ENCODE data around the gene PUS7. TPM values are rescaled to one million over a fixed set of nuclear protein-coding genes. Genes with fewer than 3 reads are reported as not detected.

The PUS7 gene
- polyA plus RNA-seq (2012; rRNA removed) = 18.8 and 22.6 TPM in 2 replicates
- 23.2 and 24.3 TPM in 2 replicates for polyA plus RNA-seq (2012; cell fraction: cytosol; rRNA removed)
- polyA plus RNA-seq (2012; cell fraction: nucleus; rRNA removed) = 30.1 and 38.2 TPM in 2 replicates

DNA sequence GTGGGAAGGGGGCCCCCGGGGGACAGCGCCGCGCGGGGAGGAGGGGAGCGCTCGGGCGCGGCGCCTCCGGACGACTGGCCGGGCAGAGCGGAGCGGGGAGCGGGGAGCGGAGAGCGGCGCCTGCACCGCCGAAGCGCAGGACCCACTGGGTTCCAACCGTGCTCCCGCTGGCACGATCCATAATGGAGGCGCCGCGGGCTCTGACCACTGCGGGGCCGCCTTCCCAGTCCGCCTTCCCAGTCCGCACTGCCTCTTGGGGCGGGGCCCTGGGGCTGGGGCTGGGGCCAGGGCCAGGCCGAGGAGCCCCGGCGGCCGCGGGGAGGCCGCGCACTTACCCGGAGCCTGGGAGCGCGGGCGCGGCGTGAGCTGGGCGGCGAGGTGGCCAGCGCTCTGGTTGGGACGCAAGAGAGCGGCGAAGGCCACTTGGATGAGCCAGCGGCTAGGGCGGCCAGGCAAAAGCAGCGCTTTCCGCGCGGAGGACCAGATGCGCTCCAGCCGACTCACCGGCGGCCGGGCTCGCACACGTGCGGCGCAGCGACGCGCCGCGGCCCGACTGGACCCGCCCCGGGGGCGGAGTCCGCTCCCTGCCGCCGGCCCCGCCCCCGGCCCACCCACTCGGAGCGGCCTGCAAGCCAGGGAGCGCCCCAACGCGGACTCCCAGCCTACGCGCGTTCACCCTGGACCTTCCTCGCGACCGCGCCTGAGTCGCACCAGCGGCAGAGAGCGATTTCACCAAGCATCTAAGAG lies at the start of gene PUS7:
TSS of gene PUS7 (minus strand) at position 555 of the 747 bp plus-strand sequence. CDS start 13,759 bp downstream, outside the sequence.
- peaks cover 3 to 5% of the 10 kb centered on the region in 2 experiments; a peak in 1 of 4 replicates for H3K4me1 ChIP-seq (ENCODE audit: control insufficient read depth in 1 of 2, insufficient read depth in 2 of 2, low read depth in 1 of 2, low read length in 1 of 2)
- no peaks in the 10 kb centered on the region for H3K9me3 ChIP-seq
- H3K27me3 ChIP-seq (ENCODE audit: insufficient read depth) = no peaks in the 10 kb centered on the region
- ChIA-PET POLR2A (interaction anchor here (1.3 kb wide), 1 partner anchor 10 kb away, joined by 5 read pairs; the partner anchor contains the start of gene RINT1), CTCF (interaction anchor here (1.0 kb wide), 1 partner anchor 8 kb away, joined by 3 read pairs; no protein-coding TSS in a partner anchor)
- peak within 1 kb of the TSS; percentile 95 for H2AFZ ChIP-seq (ENCODE audit: low read depth)
- no peaks in the 10 kb centered on the region for H3K9me2 ChIP-seq
- peak within 1 kb of the TSS; percentile 79 to 81 for H3K27ac ChIP-seq (ENCODE audit: low read depth in 2 of 2, low read length in 1 of 2)
- H3K36me3 ChIP-seq (replicated peaks in 1 of 2; ENCODE audit: control insufficient read depth in 1 of 2, insufficient read depth in 2 of 2, low read length in 1 of 2) = peaks cover 0 to 4% of the 10 kb centered on the region in 2 experiments
- H3K79me2 ChIP-seq (ENCODE audit: insufficient read depth) = peaks cover 47% of the 10 kb centered on the region
- H4K20me1 ChIP-seq (ENCODE audit: insufficient read depth) = 0 out of 2 replicates have a peak, but pooled peaks cover 3% of the 10 kb centered on the region
- H3F3A ChIP-seq (replicated peaks; ENCODE audit: insufficient read depth) = peaks cover 14% of the 10 kb centered on the region
- H3K4me2 ChIP-seq = peak within 1 kb of the TSS; percentile 92
- DNase-seq = peak; percentile 99
- peak within 1 kb of the TSS; percentile 87 for H3K9ac ChIP-seq
- H3K4me3 ChIP-seq (ENCODE audit: low read depth in 2 of 2, low read length in 1 of 2) = peak within 1 kb of the TSS; percentile 61 to 90
- WGBS (ENCODE audit: low lambda C conversion rate) = 0% methylated on average over 34 of the region's 96 CpGs
- TF ChIP-seq YY1 (IDR thresholded peaks at IDR 0.05; ENCODE audit: low read depth) (peak; percentile 58; the same call in 1 of the 2 replicates), SIN3A (IDR thresholded peaks at IDR 0.05; ENCODE audit: borderline replicate concordance, low read depth, low read length) (peak; percentile 60; the same call in 1 of the 2 replicates), MEF2A (IDR thresholded peaks at IDR 0.05; ENCODE audit: borderline replicate concordance, low read depth) (no peak), USF1 (IDR thresholded peaks at IDR 0.05; ENCODE audit: borderline replicate concordance, low read depth) (peak; percentile 62; the same call in 1 of the 2 replicates), NRF1 (IDR thresholded peaks at IDR 0.05; ENCODE audit: low read depth, low read length) (peak; percentile 54), MXI1 (IDR thresholded peaks at IDR 0.05; ENCODE audit: low read depth, low read length) (peak; percentile 97), FOXJ3 (CRISPR knock-in tag; IDR thresholded peaks at IDR 0.05) (no peak), REST (IDR thresholded peaks at IDR 0.05; ENCODE audit: low read depth, low read length) (peak; percentile 38), NFIC (IDR thresholded peaks at IDR 0.05; ENCODE audit: borderline replicate concordance) (0 out of 2 replicates have a peak, but pooled peaks have one; percentile 7), TCF12 (IDR thresholded peaks at IDR 0.05) (peak; percentile 29; the same call in 1 of the 2 replicates), MAX (IDR thresholded peaks at IDR 0.05; ENCODE audit: low read depth) (peak; percentile 93), ELF1 (IDR thresholded peaks at IDR 0.05) (no peak), FOSL2 (IDR thresholded peaks at IDR 0.05; ENCODE audit: borderline replicate concordance, low read depth) (no peak), CHD2 (IDR thresholded peaks at IDR 0.05; ENCODE audit: low read length, partially characterized antibody) (peak; percentile 8), TAF1 (IDR thresholded peaks at IDR 0.05; ENCODE audit: borderline replicate concordance, low read depth, low read length) (peak; percentile 59; the same call in 1 of the 2 replicates), POLR2AphosphoS5 (IDR thresholded peaks at IDR 0.05; ENCODE audit: low read depth, low read length) (peak; percentile 97)
